Suprapubic skin (tissue), 3 donors: ENCODE results near the gene ATP6AP1.

Source experiments
- EP300 ChIP-seq: sonication (generic); formaldehyde crosslinking; IDR thresholded peaks from one replicate; pipeline ENCODE4 v1.6.1; 2017; ENCODE audit warnings: antibody characterized with exemption
- POLR2A ChIP-seq, 2 donors: fragments of 450-650 bp; IDR thresholded peaks; one replicate each; pipeline ENCODE4 v1.6.1; 2017; ENCODE audit warnings: antibody characterized with exemption in 2 of 2, mild to moderate bottlenecking in 2 of 2, moderate library complexity in 2 of 2
- TF ChIP-seq, protein P1 (sequence below), 2 donors: fragments of 200-600 bp in 1 of 2; fragments of 450-650 bp in 1 of 2; sonication (generic) in 1 of 2; IDR thresholded peaks; one replicate each; pipeline ENCODE4 v1.5.1; 2016 to 2019; ENCODE audit warnings: antibody characterized with exemption in 2 of 2, mild to moderate bottlenecking in 1 of 2, moderate library complexity in 1 of 2

DNA sequence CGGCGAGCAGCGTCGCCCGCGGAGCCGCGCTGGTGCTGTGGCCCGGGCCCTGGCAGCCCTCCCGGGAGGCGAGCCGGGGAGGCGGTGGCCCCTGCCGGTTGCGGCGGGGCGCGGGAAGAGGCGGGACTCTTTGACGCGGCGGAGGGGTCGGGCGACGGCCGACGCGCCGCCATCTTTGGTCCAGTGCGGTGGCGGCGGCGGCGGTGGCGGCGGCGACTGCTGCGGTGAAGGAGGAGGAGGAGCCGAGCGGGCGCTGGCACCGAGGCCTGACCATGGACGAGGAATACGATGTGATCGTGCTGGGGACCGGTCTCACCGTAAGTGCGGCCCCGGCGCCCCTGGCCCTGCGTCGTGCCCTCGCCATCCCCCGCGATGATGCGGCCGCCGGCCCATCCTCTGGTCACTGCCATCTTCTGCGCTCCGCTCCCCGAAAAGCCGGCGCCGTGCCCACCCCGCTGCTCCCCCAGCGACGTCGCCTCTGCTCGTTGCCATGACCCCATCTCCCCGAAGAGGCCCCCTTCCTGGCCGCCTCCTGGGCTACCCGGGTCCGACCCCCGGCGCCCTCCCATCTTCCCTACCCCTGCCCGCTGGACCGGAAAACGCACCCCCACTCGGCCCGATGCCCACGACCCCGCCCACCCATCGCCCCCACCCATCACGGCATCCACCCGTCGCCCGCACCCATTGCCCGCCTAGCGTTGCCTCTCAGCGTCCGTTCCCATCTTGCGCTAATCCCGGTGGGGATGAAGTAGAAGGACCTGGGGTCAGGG lies 8.7 kb downstream of the ATP6AP1 start, which contains the start of gene GDI1:
- TF ChIP-seq, protein P1, sequence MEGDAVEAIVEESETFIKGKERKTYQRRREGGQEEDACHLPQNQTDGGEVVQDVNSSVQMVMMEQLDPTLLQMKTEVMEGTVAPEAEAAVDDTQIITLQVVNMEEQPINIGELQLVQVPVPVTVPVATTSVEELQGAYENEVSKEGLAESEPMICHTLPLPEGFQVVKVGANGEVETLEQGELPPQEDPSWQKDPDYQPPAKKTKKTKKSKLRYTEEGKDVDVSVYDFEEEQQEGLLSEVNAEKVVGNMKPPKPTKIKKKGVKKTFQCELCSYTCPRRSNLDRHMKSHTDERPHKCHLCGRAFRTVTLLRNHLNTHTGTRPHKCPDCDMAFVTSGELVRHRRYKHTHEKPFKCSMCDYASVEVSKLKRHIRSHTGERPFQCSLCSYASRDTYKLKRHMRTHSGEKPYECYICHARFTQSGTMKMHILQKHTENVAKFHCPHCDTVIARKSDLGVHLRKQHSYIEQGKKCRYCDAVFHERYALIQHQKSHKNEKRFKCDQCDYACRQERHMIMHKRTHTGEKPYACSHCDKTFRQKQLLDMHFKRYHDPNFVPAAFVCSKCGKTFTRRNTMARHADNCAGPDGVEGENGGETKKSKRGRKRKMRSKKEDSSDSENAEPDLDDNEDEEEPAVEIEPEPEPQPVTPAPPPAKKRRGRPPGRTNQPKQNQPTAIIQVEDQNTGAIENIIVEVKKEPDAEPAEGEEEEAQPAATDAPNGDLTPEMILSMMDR (IDR thresholded peaks at IDR 0.05): no peak
- TF ChIP-seq POLR2A (IDR thresholded peaks at IDR 0.05) (no peak), EP300 (no peak)
